DND-41 (cell line): ENCODE results near the gene EVL.

Source experiments
- CTCF ChIP-seq: IDR thresholded peaks from 2 replicates; pipeline ENCODE4 v1.5.1; 2012; ENCODE audit warnings: borderline replicate concordance, low read length, moderate library complexity, mild to moderate bottlenecking; ENCODE audit not compliant: poor library complexity, severe bottlenecking; ENCODE audit errors: extremely low read depth
- EZH2 ChIP-seq: IDR thresholded peaks from 3 replicates; pipeline ENCODE4 v1.6.1; 2012; ENCODE audit warnings: borderline replicate concordance, low read depth, mild to moderate bottlenecking, moderate library complexity, low read length, inconsistent platforms; ENCODE audit not compliant: severe bottlenecking

GRCh38 chr14:100140452-100141078 lies 75.3 kb downstream of the EVL start:
- no peak for TF ChIP-seq CTCF
- TF ChIP-seq EZH2, result no peak
